Effector CD4-positive, alpha-beta T cell (primary cell): ENCODE measurements around the gene SYT12.
"Not testable (repeated sequence)": the region's sequence is repeated elsewhere in the genome, so short reads cannot be mapped to it uniquely, and the experiment has no call there.

Experiments
- DNase-seq: peaks from one replicate; pipeline ENCODE4 v3.0.0-alpha.2; 2020

Gene SYT12

GRCh38 chr11:66996609-66997273, 26.2 kb upstream of the SYT12 start:
- DNase-seq, result no peak

- DNase-seq, result no peak
Observed at GRCh38 chr11:66999555-66999954, 23.4 kb upstream of the SYT12 start.

- DNase-seq, result no peak
Observed at GRCh38 chr11:67001332-67001731, 21.6 kb upstream of the SYT12 start.

- DNase-seq, result no peak
Observed at GRCh38 chr11:67002297-67002913, 20.5 kb upstream of the SYT12 start.

- no peak for DNase-seq
Observed at GRCh38 chr11:67002921-67003411, 20.0 kb upstream of the SYT12 start.

GRCh38 chr11:67005200-67005599, 17.7 kb upstream of the SYT12 start:
- not testable (repeated sequence) for DNase-seq

- no peak for DNase-seq
Observed at GRCh38 chr11:67006029-67006884, 16.7 kb upstream of the SYT12 start.

- DNase-seq, result no peak
Observed at GRCh38 chr11:67007126-67007525, 15.8 kb upstream of the SYT12 start.

- DNase-seq, result no peak
Observed at GRCh38 chr11:67010296-67010905, 12.5 kb upstream of the SYT12 start.

- DNase-seq, result no peak
Observed at GRCh38 chr11:67013511-67014045, 9.4 kb upstream of the SYT12 start.

- no peak for DNase-seq
Observed at GRCh38 chr11:67014343-67014742, 8.6 kb upstream of the SYT12 start.

GRCh38 chr11:67015048-67015447, 7.9 kb upstream of the SYT12 start:
- no peak for DNase-seq

GRCh38 chr11:67016550-67016949, 6.4 kb upstream of the SYT12 start:
- no peak for DNase-seq

- DNase-seq, result no peak
Observed at GRCh38 chr11:67020949-67021348, 2.0 kb upstream of the SYT12 start.

- DNase-seq, result no peak
Observed at GRCh38 chr11:67022341-67022933, 497 bp upstream of the SYT12 start.

GRCh38 chr11:67023957-67024353, 1.0 kb downstream of the SYT12 start:
- no peak for DNase-seq

GRCh38 chr11:67024410-67024809, 1.5 kb downstream of the SYT12 start:
- no peak for DNase-seq

GRCh38 chr11:67024966-67025365, 2.0 kb downstream of the SYT12 start:
- no peak for DNase-seq

GRCh38 chr11:67025750-67026149, 2.8 kb downstream of the SYT12 start:
- DNase-seq, result no peak

- no peak for DNase-seq
Observed at GRCh38 chr11:67026941-67027340, 4.0 kb downstream of the SYT12 start.

GRCh38 chr11:67027483-67027930, 4.6 kb downstream of the SYT12 start:
- DNase-seq, result no peak

GRCh38 chr11:67027943-67028542, 5.1 kb downstream of the SYT12 start:
- DNase-seq, result no peak
